GM12878 (cell line): ENCODE data around the gene GPR146.

ENCODE experiments used
- CHD4 ChIP-seq: fragments of 200-600 bp; sonication (generic); IDR thresholded peaks from 2 replicates; pipeline ENCODE4 v1.6.1; 2016; ENCODE audit warnings: mild to moderate bottlenecking
- GABPA ChIP-seq: IDR thresholded peaks from 2 replicates; pipeline ENCODE4 v1.6.1; 2014; ENCODE audit warnings: antibody characterized with exemption, low read depth, mild to moderate bottlenecking, inconsistent platforms
- POU2F2 ChIP-seq: IDR thresholded peaks from 3 replicates; pipeline ENCODE4 v1.6.1; 2011; ENCODE audit warnings: low read depth, mild to moderate bottlenecking, low read length, borderline replicate concordance
- TAF1 ChIP-seq: IDR thresholded peaks from 2 replicates; pipeline ENCODE4 v1.6.1; 2011; ENCODE audit warnings: mild to moderate bottlenecking, low read depth, low read length, borderline replicate concordance

GRCh38 chr7:1046722-1047679, 2.7 kb downstream of the GPR146 start:
- no peak for TF ChIP-seq GABPA
- TF ChIP-seq POU2F2, result no peak
- TF ChIP-seq TAF1, result no peak
- TF ChIP-seq CHD4, result no peak
